GM21390 (cell line): ENCODE data around the gene QPRT.
"Not testable (repeated sequence)": the region's sequence is repeated elsewhere in the genome, so short reads cannot be mapped to it uniquely, and the experiment has no call there.

Experiments used
- ATAC-seq: cut with Tn5 transposase; IDR thresholded peaks from one replicate; pipeline ENCODE4 v1.9.1; 2021; ENCODE audit not compliant: unreplicated experiment

The QPRT gene

GRCh38 chr16:29743827-29744531 lies 65.0 kb downstream of the QPRT start:
- no peak for ATAC-seq

DNA sequence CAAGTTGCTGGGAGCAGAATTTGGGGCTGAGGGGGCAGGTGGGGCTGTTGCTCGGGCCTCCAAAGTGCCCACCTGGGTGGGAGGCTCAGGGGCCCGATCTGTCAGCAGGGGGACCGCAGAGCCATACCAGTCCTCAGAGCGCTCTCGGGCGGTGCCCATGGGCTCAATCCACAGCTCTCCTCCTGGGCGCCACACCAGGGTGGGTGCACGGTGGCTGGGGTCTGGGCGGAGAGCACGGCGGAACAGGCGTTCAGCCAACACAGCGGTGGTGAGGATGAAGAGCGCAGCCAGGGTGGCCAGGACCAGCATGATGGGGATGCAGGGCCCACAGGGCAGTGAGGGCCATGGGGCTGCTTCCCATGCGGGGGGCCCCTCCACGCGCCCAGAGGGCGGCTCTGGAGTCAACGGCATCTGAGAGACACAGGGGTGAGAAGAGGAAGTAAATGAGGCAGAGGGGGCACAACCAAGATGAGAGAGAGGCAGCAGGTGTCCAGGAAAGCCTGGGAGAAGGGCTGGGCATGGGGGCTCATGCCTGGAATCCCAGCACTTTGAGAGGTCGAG lies 65.6 kb downstream of the QPRT start:
- ATAC-seq: no peak

DNA sequence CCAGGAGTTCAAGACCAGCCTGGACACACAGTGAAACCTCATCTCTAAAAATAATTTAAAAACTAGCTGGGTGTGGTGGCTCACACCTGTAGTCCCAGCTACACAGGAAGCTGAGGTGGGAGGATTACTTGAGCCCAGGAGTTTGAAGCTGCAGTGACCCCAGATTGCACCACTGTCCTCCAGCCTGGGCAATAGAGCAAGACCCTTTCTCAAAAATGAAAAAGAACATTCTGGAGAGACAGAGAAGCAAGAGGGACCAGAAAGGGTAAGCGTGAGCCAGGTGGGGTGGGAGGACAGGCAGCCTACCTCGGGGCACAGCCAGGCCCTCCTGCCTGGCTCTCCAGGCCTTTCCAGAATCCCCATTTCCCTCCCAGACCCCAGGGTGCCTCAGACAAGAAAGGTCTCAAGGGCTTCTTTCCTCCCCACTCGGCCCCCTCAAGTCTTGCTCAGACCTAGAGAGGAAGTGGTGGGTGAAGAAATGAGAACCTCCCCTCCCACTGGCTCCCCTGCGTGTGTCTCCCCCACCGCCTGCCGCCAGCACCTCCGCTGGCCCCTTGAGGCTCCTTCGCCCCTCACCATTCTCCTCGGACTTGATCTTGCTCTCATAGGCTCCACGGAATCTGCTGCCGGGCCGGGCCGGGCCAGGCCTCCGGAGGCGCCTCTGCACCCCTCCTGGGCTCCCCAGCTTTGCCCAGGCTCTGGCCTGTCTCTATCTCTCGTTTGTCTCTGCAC lies 66.3 kb downstream of the QPRT start:
- no peak for ATAC-seq

- peak; percentile 63 for ATAC-seq
Measured at GRCh38 chr16:29745853-29746345, 66.9 kb downstream of the QPRT start, which contains the start of gene C16orf54. Gene C16orf54, minus strand, starts transcription at chr16:29745990. Its CDS starts 1,039 bp downstream, at chr16:29744951.

DNA sequence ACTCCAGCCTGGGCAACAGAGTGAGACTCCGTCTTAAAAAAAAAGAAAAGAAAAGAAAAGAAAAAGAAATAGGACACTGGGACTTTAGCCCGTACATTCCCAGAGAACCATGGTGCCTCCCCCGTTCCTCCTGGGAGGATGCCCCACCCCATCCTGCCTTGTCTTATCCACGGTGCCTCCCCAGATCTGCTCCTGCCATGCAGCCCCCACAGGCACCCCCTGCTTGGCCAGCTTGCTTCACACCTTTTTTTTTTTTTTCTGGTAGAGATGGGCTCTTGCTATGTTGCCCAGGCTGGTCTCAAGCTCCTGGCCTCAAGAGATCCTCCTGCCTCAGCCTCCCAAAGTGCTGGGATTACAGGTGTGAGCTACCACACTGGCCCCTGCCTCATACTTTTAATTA lies 67.5 kb downstream of the QPRT start:
- ATAC-seq: not testable (repeated sequence)
